ENCODE measurements around the gene WWC2. TPM values are rescaled to one million over a fixed set of nuclear protein-coding genes. Genes with fewer than 3 reads are reported as not detected.

Gene WWC2
- polyA plus RNA-seq, 2 of the 4 experiments (the other 2 are of a cell fraction): 14.9 to 26.9 TPM

DNA sequence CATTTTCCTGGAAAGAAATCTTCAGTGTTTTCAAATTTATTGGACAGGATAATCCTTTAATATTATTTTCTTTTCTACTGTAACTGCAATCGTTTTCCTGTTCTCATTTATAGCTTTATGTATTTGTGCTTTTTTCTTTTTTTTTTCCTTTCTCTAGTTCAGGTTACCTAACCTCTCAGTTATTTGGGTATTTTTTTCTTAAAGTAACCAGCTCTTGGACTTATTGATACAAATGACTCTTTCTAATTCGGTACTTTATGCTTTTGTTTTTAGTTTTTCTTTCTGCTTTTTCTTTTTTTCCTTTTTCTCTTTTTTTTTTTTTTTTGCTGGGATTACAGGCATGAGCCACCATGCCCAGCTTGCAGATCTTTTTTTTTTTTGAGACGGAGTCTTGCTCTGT is 25.2 kb downstream of the WWC2 start (continued):
- TF ChIP-seq ELK1 (IDR thresholded peaks at IDR 0.05; ENCODE audit: low read depth, low read length) (no peak), HEYL (CRISPR knock-in tag; IDR thresholded peaks at IDR 0.05) (no peak), KDM5A (IDR thresholded peaks at IDR 0.05) (no peak), ZSCAN20 (CRISPR knock-in tag; IDR thresholded peaks at IDR 0.05) (no peak)
- TF ChIP-seq, protein P1, sequence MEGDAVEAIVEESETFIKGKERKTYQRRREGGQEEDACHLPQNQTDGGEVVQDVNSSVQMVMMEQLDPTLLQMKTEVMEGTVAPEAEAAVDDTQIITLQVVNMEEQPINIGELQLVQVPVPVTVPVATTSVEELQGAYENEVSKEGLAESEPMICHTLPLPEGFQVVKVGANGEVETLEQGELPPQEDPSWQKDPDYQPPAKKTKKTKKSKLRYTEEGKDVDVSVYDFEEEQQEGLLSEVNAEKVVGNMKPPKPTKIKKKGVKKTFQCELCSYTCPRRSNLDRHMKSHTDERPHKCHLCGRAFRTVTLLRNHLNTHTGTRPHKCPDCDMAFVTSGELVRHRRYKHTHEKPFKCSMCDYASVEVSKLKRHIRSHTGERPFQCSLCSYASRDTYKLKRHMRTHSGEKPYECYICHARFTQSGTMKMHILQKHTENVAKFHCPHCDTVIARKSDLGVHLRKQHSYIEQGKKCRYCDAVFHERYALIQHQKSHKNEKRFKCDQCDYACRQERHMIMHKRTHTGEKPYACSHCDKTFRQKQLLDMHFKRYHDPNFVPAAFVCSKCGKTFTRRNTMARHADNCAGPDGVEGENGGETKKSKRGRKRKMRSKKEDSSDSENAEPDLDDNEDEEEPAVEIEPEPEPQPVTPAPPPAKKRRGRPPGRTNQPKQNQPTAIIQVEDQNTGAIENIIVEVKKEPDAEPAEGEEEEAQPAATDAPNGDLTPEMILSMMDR (IDR thresholded peaks at IDR 0.05): no peak

- no peak for ATAC-seq
- ChIA-PET CTCF (interaction anchor here (1.3 kb wide), 1 partner anchor 11 kb away, joined by 4 read pairs; no protein-coding TSS in a partner anchor), POLR2A (interaction anchor here (0.6 kb wide), 1 partner anchor 91 kb away, joined by 3 read pairs; no protein-coding TSS in a partner anchor)
- FAIRE-seq: no peak
- no peak for DNase-seq (ENCODE audit: low read depth in 1 of 2, low spot score in 1 of 2)
- Histone ChIP-seq H3K4me3 (no peak overlapping the region), H3K27ac (no peak overlapping the region), H3K4me2 (no peak overlapping the region), H3K9me3 (no peaks in the 10 kb centered on the region), H3K4me1 (peaks cover 17% of the 10 kb centered on the region)
- TF ChIP-seq MAFK (IDR thresholded peaks at IDR 0.05; ENCODE audit: partially characterized antibody) (no peak), TFCP2L1 (CRISPR knock-in tag; IDR thresholded peaks at IDR 0.05) (no peak), EHMT2 (IDR thresholded peaks at IDR 0.05; ENCODE audit: low read depth) (no peak)
- WGBS (ENCODE audit: missing lambda C conversion rate): 87% methylated on average over 5 of the region's 5 CpGs
Observed at GRCh38 chr4:183124865-183125264, 25.8 kb downstream of the WWC2 start.

DNA sequence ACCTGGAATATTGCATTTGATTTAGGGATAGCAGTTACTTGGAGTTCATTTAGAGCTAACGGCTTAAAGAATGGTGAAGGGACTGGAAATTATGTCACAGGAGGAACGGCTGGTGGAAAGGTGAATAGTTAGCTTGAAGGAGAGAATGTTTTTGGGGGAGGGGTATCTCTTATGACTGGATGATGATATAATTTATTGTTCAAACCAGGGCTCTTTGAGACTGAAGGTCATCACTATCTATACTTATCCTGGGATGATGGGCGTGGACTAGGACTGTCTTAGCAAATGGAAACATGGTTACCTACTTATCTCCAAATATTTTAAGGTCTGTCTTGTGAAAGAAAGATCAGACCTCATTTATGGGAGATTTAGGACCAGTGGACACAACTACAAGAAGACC is 30.1 kb downstream of the WWC2 start:
- Histone ChIP-seq H3K4me3 (no peak overlapping the region), H3K27ac (no peak overlapping the region), H3K9me3 (no peaks in the 10 kb centered on the region), H3K4me1 (peaks cover 42% of the 10 kb centered on the region), H3K4me2 (peak overlapping the region; percentile 71; the same call in 1 of the 3 replicates)
- DNase-seq (ENCODE audit: low read depth in 1 of 2, low spot score in 1 of 2) (no peak), ATAC-seq (no peak), FAIRE-seq (no peak)
- ChIA-PET CTCF (no interaction called here), POLR2A (interaction anchor here (0.7 kb wide), 1 partner anchor 66 kb away, joined by 4 read pairs; no protein-coding TSS in a partner anchor)
- WGBS (ENCODE audit: missing lambda C conversion rate): 85% methylated on average over 3 of the region's 3 CpGs
- TF ChIP-seq REST (IDR thresholded peaks at IDR 0.05): no peak
- no peak for TF ChIP-seq FOXS1 (CRISPR knock-in tag; IDR thresholded peaks at IDR 0.05)
- no peak for TF ChIP-seq ZC3H11A (IDR thresholded peaks at IDR 0.05)
- no peak for TF ChIP-seq ZFP36 (IDR thresholded peaks at IDR 0.05; ENCODE audit: borderline replicate concordance, partially characterized antibody)
- no peak for TF ChIP-seq EP300 (IDR thresholded peaks at IDR 0.05)
- no peak for TF ChIP-seq POLR2A (IDR thresholded peaks at IDR 0.05; ENCODE audit: low read length)
- no peak for TF ChIP-seq SMC3 (IDR thresholded peaks at IDR 0.05)
- TF ChIP-seq RNF2 (IDR thresholded peaks at IDR 0.05; ENCODE audit: borderline replicate concordance, low read depth): no peak
- no peak for TF ChIP-seq EHF (CRISPR knock-in tag; IDR thresholded peaks at IDR 0.05)
- TF ChIP-seq MAZ (IDR thresholded peaks at IDR 0.05; ENCODE audit: borderline replicate concordance, low read depth, low read length): no peak
- TF ChIP-seq JUN (IDR thresholded peaks at IDR 0.05): no peak
- no peak for TF ChIP-seq FOSB (CRISPR knock-in tag; IDR thresholded peaks at IDR 0.05)
- TF ChIP-seq ZNF302 (CRISPR knock-in tag; IDR thresholded peaks at IDR 0.05): no peak

Data from A549 (cell line).